H1 (cell line): ENCODE measurements around the gene MACROD2. TPM values are rescaled to one million over a fixed set of nuclear protein-coding genes. Genes with fewer than 3 reads are reported as not detected.

Source experiments
- ATF2 ChIP-seq: IDR thresholded peaks from 2 replicates; pipeline ENCODE4 v1.6.1; 2012; ENCODE audit warnings: low read length, inconsistent platforms
- HDAC6 ChIP-seq: IDR thresholded peaks from one replicate; pipeline ENCODE4 v1.7.1; 2012; ENCODE audit warnings: low read depth, mild to moderate bottlenecking, inconsistent platforms, low read length, moderate library complexity
- TAF1 ChIP-seq: IDR thresholded peaks from 2 replicates; pipeline ENCODE4 v1.6.1; 2011; ENCODE audit warnings: mild to moderate bottlenecking, low read depth, low read length
- TAF7 ChIP-seq: optimal IDR thresholded peaks from 2 replicates; pipeline ENCODE3; 2011; ENCODE audit warnings: low read depth, mild to moderate bottlenecking, inconsistent platforms, low read length, moderate library complexity, borderline replicate concordance
- USF2 ChIP-seq: IDR thresholded peaks from 2 replicates; pipeline ENCODE4 v1.6.1; 2011; ENCODE audit warnings: low read length, improper control_type of control experiment
- polyA plus RNA-seq, 7 experiments: library from polyadenylated mRNA; depleted of rRNA in 3 of 7; stranded (reverse) in 5 of 7; unstranded in 2 of 7; fragments of >200 nt in 5 of 7; fragments of 200-250 nt in 2 of 7; gene quantifications; 1 replicate in 5 of 7; 2 replicates in 1 of 7; 4 replicates in 1 of 7; pipeline versions ENCODE4 v1.2.1 to v1.2.3, GENCODE V29; 2011 to 2013; ENCODE audit warnings: missing spikeins in 2 of 7, mixed read lengths in 2 of 7
- total RNA-seq: library from RNA; stranded (reverse); fragmentation: NEBNext Ultra II Directional; extraction: Animal tissue kit (Norgen Biotek cat#: 25700); gene quantifications from 2 replicates; pipeline ENCODE4 v1.2.1, GENCODE V29; 2021

The MACROD2 gene
- total and polyA plus RNA-seq, 2 of the 8 experiments (the other 6 are each of a cell fraction or from before 2014, with no cell fraction given): 0.70 to 3.9 TPM

DNA sequence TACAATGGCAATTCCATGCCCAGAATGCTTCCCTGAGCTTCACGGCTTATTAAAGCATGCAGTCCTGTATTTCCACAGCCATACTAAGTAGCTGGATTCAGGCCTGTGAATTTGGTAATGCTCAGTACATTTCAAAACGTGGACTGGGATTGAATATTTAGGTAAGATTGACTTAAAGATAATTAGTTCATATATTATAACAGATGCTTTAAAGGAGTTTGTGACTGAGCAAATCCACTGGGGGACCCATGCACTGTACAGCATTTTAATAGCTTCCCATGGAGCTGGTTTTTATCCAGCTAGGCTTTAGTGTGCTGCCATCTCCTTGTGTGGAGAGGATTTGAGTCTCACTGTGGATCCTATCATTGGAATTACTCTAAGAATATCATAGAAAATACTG is 763.0 kb downstream of the MACROD2 start (continued):
- TF ChIP-seq USF2: no peak
- TF ChIP-seq TAF7: no peak
- no peak for TF ChIP-seq TAF1
- TF ChIP-seq HDAC6: no peak
- no peak for TF ChIP-seq ATF2
- TF ChIP-seq, all 59 proteins: peak for 0
